AG08396 (cell line): ENCODE data around the gene IL1A.
A peak's percentile ranks its signal among the peaks of the same experiment; 100 is the strongest.

ENCODE experiments used
- DNase-seq: peaks from one replicate; pipeline ENCODE4 v3.0.0; 2012; ENCODE audit warnings: low spot score, mixed read lengths

Gene IL1A

GRCh38 chr2:112762276-112762675 lies 22.0 kb downstream of the IL1A start:
- no peak for DNase-seq

- DNase-seq: no peak
Measured at GRCh38 chr2:112760149-112760548, 24.1 kb downstream of the IL1A start.

- DNase-seq: no peak
Measured at GRCh38 chr2:112758711-112759110, 25.6 kb downstream of the IL1A start.

- no peak for DNase-seq
Measured at GRCh38 chr2:112757265-112757664, 27.0 kb downstream of the IL1A start.

GRCh38 chr2:112756207-112756606 lies 28.1 kb downstream of the IL1A start:
- DNase-seq: no peak

GRCh38 chr2:112755444-112755843 lies 28.8 kb downstream of the IL1A start:
- DNase-seq: no peak

- DNase-seq: no peak
Measured at GRCh38 chr2:112754564-112754963, 29.7 kb downstream of the IL1A start.

- DNase-seq: no peak
Measured at GRCh38 chr2:112752667-112753066, 31.6 kb downstream of the IL1A start.

- no peak for DNase-seq
Measured at GRCh38 chr2:112751451-112752197, 32.7 kb downstream of the IL1A start.

- DNase-seq: no peak
Measured at GRCh38 chr2:112750560-112750843, 33.8 kb downstream of the IL1A start.

GRCh38 chr2:112749755-112750559 lies 34.3 kb downstream of the IL1A start:
- DNase-seq: peak; percentile 82

GRCh38 chr2:112740527-112740926 lies 43.8 kb downstream of the IL1A start:
- DNase-seq: no peak

GRCh38 chr2:112737542-112738232 lies 46.6 kb downstream of the IL1A start:
- no peak for DNase-seq

GRCh38 chr2:112733871-112734270 lies 50.4 kb downstream of the IL1A start:
- no peak for DNase-seq

GRCh38 chr2:112733456-112733855 lies 50.8 kb downstream of the IL1A start:
- no peak for DNase-seq

GRCh38 chr2:112731479-112731878 lies 52.8 kb downstream of the IL1A start:
- DNase-seq: no peak

GRCh38 chr2:112730791-112731190 lies 53.5 kb downstream of the IL1A start:
- no peak for DNase-seq

- no peak for DNase-seq
Measured at GRCh38 chr2:112730216-112730615, 54.1 kb downstream of the IL1A start.

GRCh38 chr2:112728378-112729175 lies 55.7 kb downstream of the IL1A start:
- no peak for DNase-seq

- no peak for DNase-seq
Measured at GRCh38 chr2:112728029-112728362, 56.3 kb downstream of the IL1A start.

- no peak for DNase-seq
Measured at GRCh38 chr2:112727276-112728028, 56.8 kb downstream of the IL1A start.
